Neural progenitor cell (in vitro differentiated cells): ENCODE measurements around the gene CDCP1. TPM values are rescaled to one million over a fixed set of nuclear protein-coding genes. Genes with fewer than 3 reads are reported as not detected.

ENCODE experiments used
- DNase-seq: peaks from one replicate; pipeline ENCODE4 v3.0.0-alpha.2; 2016; ENCODE audit warnings: low spot score
- H2AFZ ChIP-seq: fragments of 200-600 bp; sonication (generic); replicated peaks from 2 replicates; pipeline ENCODE4 v1.6.1; 2016; ENCODE audit warnings: antibody characterized with exemption
- H3F3A ChIP-seq: fragments of 200-600 bp; sonication (generic); 2 replicates; pipeline ENCODE4 v1.6.1; 2016; ENCODE audit warnings: antibody characterized with exemption, low read depth
- H3K27ac ChIP-seq: fragments of 200-600 bp; sonication (generic); 2 replicates; pipeline ENCODE4 v1.5.1; 2016; ENCODE audit warnings: mild to moderate bottlenecking
- H3K27me3 ChIP-seq: fragments of 200-600 bp; sonication (generic); 2 replicates; pipeline ENCODE4 v1.6.1; 2016; ENCODE audit warnings: mild to moderate bottlenecking, moderate library complexity
- H3K36me3 ChIP-seq: fragments of 200-600 bp; sonication (generic); 2 replicates; pipeline ENCODE4 v1.5.1; 2016
- H3K4me1 ChIP-seq: fragments of 200-600 bp; sonication (generic); 2 replicates; pipeline ENCODE4 v1.6.1; 2016; ENCODE audit warnings: mixed run types
- H3K4me2 ChIP-seq: fragments of 200-600 bp; sonication (generic); 2 replicates; pipeline ENCODE4 v1.6.1; 2016
- H3K4me3 ChIP-seq: fragments of 200-600 bp; sonication (generic); 2 replicates; pipeline ENCODE4 v1.5.1; 2016
- H3K79me2 ChIP-seq: fragments of 200-600 bp; sonication (generic); 2 replicates; pipeline ENCODE4 v1.6.1; 2016; ENCODE audit warnings: low read depth
- H3K9ac ChIP-seq: fragments of 200-600 bp; sonication (generic); 2 replicates; pipeline ENCODE4 v1.6.1; 2016
- H3K9me3 ChIP-seq: fragments of 200-600 bp; sonication (generic); 2 replicates; pipeline ENCODE4 v1.5.1; 2016; ENCODE audit warnings: low read depth
- H4K20me1 ChIP-seq: fragments of 200-600 bp; sonication (generic); 2 replicates; pipeline ENCODE4 v1.6.1; 2016; ENCODE audit warnings: low read depth
- H3K27ac Mint-ChIP-seq: 3 replicates; pipeline ENCODE4 v1.8.0; 2021; ENCODE audit warnings: mixed read lengths
- H3K27me3 Mint-ChIP-seq: 2 replicates; pipeline ENCODE4 v1.8.0; 2022; ENCODE audit warnings: low read depth, mild to moderate bottlenecking, inconsistent platforms, moderate library complexity, mixed read lengths; ENCODE audit not compliant: insufficient read depth
- H3K36me3 Mint-ChIP-seq: 3 replicates; pipeline ENCODE4 v1.8.0; 2021; ENCODE audit warnings: mixed read lengths
- H3K4me1 Mint-ChIP-seq: 3 replicates; pipeline ENCODE4 v1.8.0; 2021; ENCODE audit warnings: mixed read lengths
- H3K4me3 Mint-ChIP-seq: 3 replicates; pipeline ENCODE4 v1.8.0; 2021; ENCODE audit warnings: mild to moderate bottlenecking, moderate library complexity, mixed read lengths
- H3K9me3 Mint-ChIP-seq: 3 replicates; pipeline ENCODE4 v1.8.0; 2020; ENCODE audit warnings: mixed read lengths
- EZH2 ChIP-seq: fragments of 200-600 bp; sonication (generic); IDR thresholded peaks from 2 replicates; pipeline ENCODE4 v1.6.1; 2017; ENCODE audit warnings: antibody characterized with exemption, mild to moderate bottlenecking, moderate library complexity
- EZH2phosphoT487 ChIP-seq: fragments of 200-600 bp; sonication (generic); IDR thresholded peaks from 2 replicates; pipeline ENCODE4 v1.6.1; 2017; ENCODE audit warnings: antibody characterized with exemption
- total RNA-seq: library from RNA; depleted of rRNA; stranded (reverse); fragments of >200 nt; gene quantifications from 2 replicates; pipeline ENCODE4 v1.2.3, GENCODE V29; 2015; ENCODE audit warnings: low replicate concordance
- TF ChIP-seq, protein P1 (sequence below): fragments of 200-600 bp; sonication (generic); IDR thresholded peaks from 2 replicates; pipeline ENCODE4 v1.5.1; 2017; ENCODE audit warnings: antibody characterized with exemption, mild to moderate bottlenecking

CDCP1 gene
- total RNA-seq, 1 donor from 2014 or later: 0.24 TPM

DNA sequence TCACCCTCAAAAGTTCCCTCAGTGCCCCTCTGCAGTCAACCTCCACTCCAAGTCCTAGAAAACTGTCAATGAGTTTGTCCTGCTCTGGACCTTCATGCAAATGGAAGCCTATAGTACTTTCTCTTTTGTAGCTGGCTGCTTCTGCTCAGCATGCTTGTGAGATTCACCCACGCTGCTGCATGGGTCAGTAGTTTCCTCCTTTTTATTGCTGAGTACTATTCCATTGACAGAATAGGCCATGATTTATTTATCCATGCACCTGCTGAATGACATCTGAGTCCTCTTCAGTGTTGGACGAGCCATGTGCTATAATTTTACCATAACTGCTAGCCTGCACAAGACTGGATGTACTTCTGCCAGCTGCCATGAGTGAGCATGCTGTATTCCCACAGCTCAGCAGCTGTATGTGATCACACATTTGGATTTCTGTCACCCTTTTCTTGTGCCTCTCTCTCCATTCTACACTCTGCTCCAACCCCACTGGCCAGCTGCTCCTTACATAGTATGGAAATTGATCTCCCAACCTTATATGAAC is 26.3 kb downstream of the CDCP1 start:
- Mint-ChIP-seq H3K9me3 (no peaks in the 10 kb centered on the region), H3K27me3 (peaks cover 4% of the 10 kb centered on the region), H3K27ac (no peak overlapping the region), H3K36me3 (no peaks in the 10 kb centered on the region), H3K4me3 (no peak overlapping the region), H3K4me1 (no peaks in the 10 kb centered on the region)
- TF ChIP-seq EZH2phosphoT487 (no peak), EZH2 (no peak)
- Histone ChIP-seq H3F3A (no peaks in the 10 kb centered on the region), H3K79me2 (no peaks in the 10 kb centered on the region), H4K20me1 (no peaks in the 10 kb centered on the region), H2AFZ (no peak overlapping the region), H3K4me2 (no peak overlapping the region), H3K36me3 (no peaks in the 10 kb centered on the region), H3K9me3 (no peaks in the 10 kb centered on the region), H3K4me1 (no peaks in the 10 kb centered on the region), H3K27me3 (no peaks in the 10 kb centered on the region), H3K27ac (no peak overlapping the region), H3K9ac (no peak overlapping the region), H3K4me3 (no peak overlapping the region)
- DNase-seq: no peak

DNA sequence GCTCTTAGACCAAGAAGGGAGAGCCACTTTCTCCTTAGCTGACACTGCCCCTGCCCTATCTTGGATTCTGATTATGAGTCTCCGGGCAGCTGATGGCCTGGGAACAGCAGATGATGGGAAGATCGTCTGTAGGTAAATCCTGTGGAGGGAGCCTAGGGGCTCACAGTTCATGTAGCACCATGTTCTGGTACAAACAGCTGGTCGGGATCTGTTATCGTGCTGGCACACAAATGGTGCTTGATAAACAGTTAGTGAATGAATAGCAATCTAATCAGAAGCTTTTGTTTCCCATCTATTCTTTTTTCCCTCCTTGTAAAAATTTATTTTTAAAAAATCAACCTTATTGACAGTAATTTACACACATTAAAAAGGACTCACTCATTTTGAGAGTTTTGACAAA is 26.8 kb downstream of the CDCP1 start:
- no peak overlapping the region for H3K27ac ChIP-seq
- no peaks in the 10 kb centered on the region for H4K20me1 ChIP-seq
- H3K9ac ChIP-seq: no peak overlapping the region
- Mint-ChIP-seq H3K27me3 (peaks cover 4% of the 10 kb centered on the region), H3K36me3 (no peaks in the 10 kb centered on the region), H3K4me3 (no peak overlapping the region), H3K4me1 (no peaks in the 10 kb centered on the region), H3K9me3 (no peaks in the 10 kb centered on the region), H3K27ac (no peak overlapping the region)
- H2AFZ ChIP-seq: no peak overlapping the region
- H3F3A ChIP-seq: no peaks in the 10 kb centered on the region
- no peaks in the 10 kb centered on the region for H3K9me3 ChIP-seq
- no peaks in the 10 kb centered on the region for H3K4me1 ChIP-seq
- no peaks in the 10 kb centered on the region for H3K27me3 ChIP-seq
- no peak overlapping the region for H3K4me3 ChIP-seq
- no peaks in the 10 kb centered on the region for H3K36me3 ChIP-seq
- DNase-seq: no peak
- no peak overlapping the region for H3K4me2 ChIP-seq
- TF ChIP-seq, protein P1, sequence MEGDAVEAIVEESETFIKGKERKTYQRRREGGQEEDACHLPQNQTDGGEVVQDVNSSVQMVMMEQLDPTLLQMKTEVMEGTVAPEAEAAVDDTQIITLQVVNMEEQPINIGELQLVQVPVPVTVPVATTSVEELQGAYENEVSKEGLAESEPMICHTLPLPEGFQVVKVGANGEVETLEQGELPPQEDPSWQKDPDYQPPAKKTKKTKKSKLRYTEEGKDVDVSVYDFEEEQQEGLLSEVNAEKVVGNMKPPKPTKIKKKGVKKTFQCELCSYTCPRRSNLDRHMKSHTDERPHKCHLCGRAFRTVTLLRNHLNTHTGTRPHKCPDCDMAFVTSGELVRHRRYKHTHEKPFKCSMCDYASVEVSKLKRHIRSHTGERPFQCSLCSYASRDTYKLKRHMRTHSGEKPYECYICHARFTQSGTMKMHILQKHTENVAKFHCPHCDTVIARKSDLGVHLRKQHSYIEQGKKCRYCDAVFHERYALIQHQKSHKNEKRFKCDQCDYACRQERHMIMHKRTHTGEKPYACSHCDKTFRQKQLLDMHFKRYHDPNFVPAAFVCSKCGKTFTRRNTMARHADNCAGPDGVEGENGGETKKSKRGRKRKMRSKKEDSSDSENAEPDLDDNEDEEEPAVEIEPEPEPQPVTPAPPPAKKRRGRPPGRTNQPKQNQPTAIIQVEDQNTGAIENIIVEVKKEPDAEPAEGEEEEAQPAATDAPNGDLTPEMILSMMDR: no peak
- TF ChIP-seq EZH2 (no peak), EZH2phosphoT487 (no peak)
- H3K79me2 ChIP-seq: no peaks in the 10 kb centered on the region

DNA sequence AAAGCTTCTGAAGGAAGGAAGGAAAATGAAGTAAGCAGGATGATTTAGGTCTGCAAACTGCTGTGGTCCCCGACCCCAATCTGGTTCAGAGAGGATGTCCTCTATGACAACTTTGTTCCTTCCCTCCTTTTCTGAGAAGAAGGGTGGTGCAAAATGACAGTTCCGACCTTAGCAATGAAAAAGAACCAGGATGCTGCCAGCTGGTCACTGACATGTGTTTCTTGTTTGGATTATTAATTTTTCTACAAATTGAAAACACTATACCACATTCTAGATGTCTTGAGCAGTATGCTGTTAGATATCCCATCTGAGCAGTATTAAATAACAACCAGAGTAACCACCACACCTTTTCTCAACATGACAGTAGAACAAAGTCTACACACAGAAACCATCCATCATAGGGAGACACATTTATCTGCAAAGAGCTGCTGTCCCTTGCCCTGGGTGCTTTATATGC is 27.5 kb downstream of the CDCP1 start:
- Mint-ChIP-seq H3K4me1 (no peaks in the 10 kb centered on the region), H3K9me3 (no peaks in the 10 kb centered on the region), H3K27me3 (no peaks in the 10 kb centered on the region), H3K36me3 (no peaks in the 10 kb centered on the region), H3K27ac (no peak overlapping the region), H3K4me3 (no peak overlapping the region)
- Histone ChIP-seq H3K4me1 (no peaks in the 10 kb centered on the region), H2AFZ (no peak overlapping the region), H3K9ac (no peak overlapping the region), H3K27me3 (no peaks in the 10 kb centered on the region), H3K4me3 (no peak overlapping the region), H3K4me2 (no peak overlapping the region), H3K9me3 (no peaks in the 10 kb centered on the region), H4K20me1 (no peaks in the 10 kb centered on the region), H3K36me3 (no peaks in the 10 kb centered on the region), H3K79me2 (no peaks in the 10 kb centered on the region), H3F3A (no peaks in the 10 kb centered on the region), H3K27ac (no peak overlapping the region)
- TF ChIP-seq EZH2phosphoT487 (no peak), EZH2 (no peak)
- TF ChIP-seq, protein P1: no peak
- no peak for DNase-seq

DNA sequence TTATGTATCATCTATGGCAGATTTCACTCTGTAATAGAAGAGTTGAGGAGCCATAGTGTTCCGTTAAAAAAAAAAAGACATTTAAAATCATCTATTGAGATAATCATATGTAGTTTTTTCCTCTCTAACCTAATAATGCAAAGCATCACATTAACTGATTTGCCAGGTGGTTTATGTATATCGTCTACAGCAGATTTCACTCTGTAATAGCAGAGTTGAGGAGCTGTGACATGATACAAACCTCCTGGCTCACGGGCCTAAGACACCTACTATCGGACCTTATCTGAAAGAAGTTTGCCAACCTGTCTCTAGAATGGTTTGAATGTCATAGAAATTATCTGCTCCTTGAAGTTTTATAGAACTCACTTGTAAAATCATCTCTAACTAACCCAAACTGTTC is 29.8 kb downstream of the CDCP1 start:
- Histone ChIP-seq H3K9me3 (no peaks in the 10 kb centered on the region), H2AFZ (no peak overlapping the region), H3K79me2 (no peaks in the 10 kb centered on the region), H4K20me1 (no peaks in the 10 kb centered on the region), H3K27me3 (no peaks in the 10 kb centered on the region), H3K4me2 (no peak overlapping the region), H3K4me3 (no peak overlapping the region), H3K27ac (no peak overlapping the region), H3K9ac (no peak overlapping the region), H3F3A (no peaks in the 10 kb centered on the region), H3K4me1 (no peaks in the 10 kb centered on the region), H3K36me3 (no peaks in the 10 kb centered on the region)
- no peak for TF ChIP-seq EZH2phosphoT487
- TF ChIP-seq, protein P1: no peak
- TF ChIP-seq EZH2: no peak
- no peaks in the 10 kb centered on the region for H3K36me3 Mint-ChIP-seq
- peaks cover 2% of the 10 kb centered on the region for H3K27me3 Mint-ChIP-seq
- H3K27ac Mint-ChIP-seq: no peak overlapping the region
- H3K9me3 Mint-ChIP-seq: no peaks in the 10 kb centered on the region
- H3K4me3 Mint-ChIP-seq: no peak overlapping the region
- DNase-seq: no peak
- H3K4me1 Mint-ChIP-seq: peaks cover 3% of the 10 kb centered on the region
